Chondrocyte (in vitro differentiated cells): ENCODE results near the gene TEX11. TPM values are rescaled to one million over a fixed set of nuclear protein-coding genes. Genes with fewer than 3 reads are reported as not detected.
"Not testable (repeated sequence)": the region's sequence is repeated elsewhere in the genome, so short reads cannot be mapped to it uniquely, and the experiment has no call there.

Source experiments
- DNase-seq: peaks from one replicate; pipeline ENCODE4 v3.0.0; 2021; ENCODE audit warnings: mixed read lengths, low spot score
- H3K27ac Mint-ChIP-seq: one replicate; pipeline ENCODE4 v1.8.0; 2021; ENCODE audit warnings: mild to moderate bottlenecking, moderate library complexity, mixed read lengths; ENCODE audit not compliant: unreplicated experiment
- H3K27me3 Mint-ChIP-seq: 2 replicates; pipeline ENCODE4 v1.8.0; 2021; ENCODE audit warnings: low read depth, mixed read lengths
- H3K36me3 Mint-ChIP-seq: 2 replicates; pipeline ENCODE4 v1.8.0; 2021; ENCODE audit warnings: low read depth, mixed read lengths
- H3K4me1 Mint-ChIP-seq: 2 replicates; pipeline ENCODE4 v1.8.0; 2021; ENCODE audit warnings: low read depth, mild to moderate bottlenecking, mixed read lengths
- H3K4me3 Mint-ChIP-seq: one replicate; pipeline ENCODE4 v1.8.0; 2021; ENCODE audit warnings: mild to moderate bottlenecking, moderate library complexity, mixed read lengths; ENCODE audit not compliant: unreplicated experiment
- H3K9me3 Mint-ChIP-seq: 2 replicates; pipeline ENCODE4 v1.8.0; 2021; ENCODE audit warnings: low read depth, mixed read lengths
- CTCF ChIP-seq: fragments of 200-600 bp; sonication (generic); IDR thresholded peaks from 2 replicates; pipeline ENCODE4 v1.5.0; 2021; ENCODE audit warnings: antibody characterized with exemption, mild to moderate bottlenecking, moderate library complexity
- total RNA-seq: library from RNA; stranded (reverse); gene quantifications from 3 replicates; pipeline ENCODE4 v1.2.1, GENCODE V29; 2021

The TEX11 gene
- total RNA-seq, 1 donor from 2014 or later: not detected

GRCh38 chrX:70669120-70669519, 239.4 kb downstream of the TEX11 start:
- Mint-ChIP-seq H3K4me1 (no peaks in the 10 kb centered on the region), H3K36me3 (no peaks in the 10 kb centered on the region), H3K27ac (no peak overlapping the region), H3K4me3 (no peak overlapping the region), H3K27me3 (peaks cover 4% of the 10 kb centered on the region), H3K9me3 (peaks cover 3% of the 10 kb centered on the region)
- no peak for TF ChIP-seq CTCF
- no peak for DNase-seq

- DNase-seq: no peak
- no peak overlapping the region for H3K27ac Mint-ChIP-seq
- TF ChIP-seq CTCF: peak; percentile 74
- no peaks in the 10 kb centered on the region for H3K9me3 Mint-ChIP-seq
- H3K4me1 Mint-ChIP-seq: no peaks in the 10 kb centered on the region
- H3K36me3 Mint-ChIP-seq: no peaks in the 10 kb centered on the region
- H3K4me3 Mint-ChIP-seq: no peak overlapping the region
- peaks cover 9% of the 10 kb centered on the region for H3K27me3 Mint-ChIP-seq
Measured at GRCh38 chrX:70664726-70665125, 243.8 kb downstream of the TEX11 start.

- H3K9me3 Mint-ChIP-seq, H3K27me3 Mint-ChIP-seq, H3K36me3 Mint-ChIP-seq, DNase-seq, H3K4me1 Mint-ChIP-seq, H3K4me3 Mint-ChIP-seq, H3K27ac Mint-ChIP-seq: not testable (repeated sequence)
Measured at GRCh38 chrX:70661124-70661523, 247.4 kb downstream of the TEX11 start.

- H3K4me1 Mint-ChIP-seq, H3K36me3 Mint-ChIP-seq, H3K4me3 Mint-ChIP-seq, H3K9me3 Mint-ChIP-seq, H3K27me3 Mint-ChIP-seq, DNase-seq, H3K27ac Mint-ChIP-seq: not testable (repeated sequence)
Measured at GRCh38 chrX:70657546-70657945, 251.0 kb downstream of the TEX11 start.

- Mint-ChIP-seq H3K36me3 (no peaks in the 10 kb centered on the region), H3K9me3 (peaks cover 2% of the 10 kb centered on the region), H3K27ac (no peak overlapping the region), H3K4me1 (no peaks in the 10 kb centered on the region), H3K4me3 (no peak overlapping the region), H3K27me3 (peaks cover 4% of the 10 kb centered on the region)
- DNase-seq: no peak
- no peak for TF ChIP-seq CTCF
Measured at GRCh38 chrX:70656304-70656703, 252.2 kb downstream of the TEX11 start.

GRCh38 chrX:70647910-70648309, 260.6 kb downstream of the TEX11 start:
- peaks cover 28% of the 10 kb centered on the region for H3K9me3 Mint-ChIP-seq
- not testable (repeated sequence) for H3K4me1 Mint-ChIP-seq

GRCh38 chrX:70636218-70636617, 272.3 kb downstream of the TEX11 start:
- DNase-seq: no peak
- Mint-ChIP-seq H3K4me1 (no peaks in the 10 kb centered on the region), H3K9me3 (peaks cover 4% of the 10 kb centered on the region)

More at GRCh38 chrX:70647910-70648309, 260.6 kb downstream of the TEX11 start:
- H3K27me3 Mint-ChIP-seq, H3K4me3 Mint-ChIP-seq, DNase-seq, H3K36me3 Mint-ChIP-seq, H3K27ac Mint-ChIP-seq: not testable (repeated sequence)

More at GRCh38 chrX:70636218-70636617, 272.3 kb downstream of the TEX11 start:
- Mint-ChIP-seq H3K27ac (no peak overlapping the region), H3K36me3 (no peaks in the 10 kb centered on the region), H3K27me3 (no peaks in the 10 kb centered on the region), H3K4me3 (no peak overlapping the region)
- TF ChIP-seq CTCF: no peak
